AG04449 (cell line): ENCODE results near the gene F10.

Source experiments
- CTCF ChIA-PET: fragments of 350-600 bp; formaldehyde crosslinking; extraction: SDS; loops from one replicate; lab custom pipeline; 2021; ENCODE audit warnings: antibody characterized with exemption; lab: Yijun Ruan, JAX
- POLR2A ChIA-PET: fragments of 400-600, 350-600 bp; formaldehyde crosslinking; extraction: SDS; loops from one replicate; lab custom pipeline; 2020; ENCODE audit warnings: antibody characterized with exemption, inconsistent platforms; lab: Yijun Ruan, JAX
- DNase-seq: peaks from one replicate; pipeline ENCODE4 v3.0.0-alpha.2; 2010; ENCODE audit warnings: low read depth, low spot score
- H3K4me3 ChIP-seq: 2 replicates; pipeline ENCODE4 v1.5.1; 2011; ENCODE audit warnings: low read depth, mild to moderate bottlenecking, control low read depth, low read length
- CTCF ChIP-seq: IDR thresholded peaks from one replicate; pipeline ENCODE4 v1.5.1; 2011; ENCODE audit warnings: mild to moderate bottlenecking, moderate library complexity, low read length, control low read depth, inconsistent platforms; ENCODE audit not compliant: insufficient read depth; ENCODE audit errors: missing control alignments

F10 gene

GRCh38 chr13:113115363-113116205 is 7.0 kb upstream of the F10 start:
- ChIA-PET CTCF (no interaction called here), POLR2A (no interaction called here)
- H3K4me3 ChIP-seq, result no peak overlapping the region
- TF ChIP-seq CTCF, result no peak
- no peak for DNase-seq

- H3K4me3 ChIP-seq, result no peak overlapping the region
- DNase-seq, result no peak
- no peak for TF ChIP-seq CTCF
- ChIA-PET POLR2A (no interaction called here), CTCF (no interaction called here)
These were observed 6.3 kb upstream of the F10 start for GRCh38 chr13:113116206-113116800.

- no peak for TF ChIP-seq CTCF
- ChIA-PET POLR2A (no interaction called here), CTCF (no interaction called here)
- DNase-seq, result no peak
- no peak overlapping the region for H3K4me3 ChIP-seq
These were observed 5.7 kb upstream of the F10 start for GRCh38 chr13:113116871-113117271.

- no peak overlapping the region for H3K4me3 ChIP-seq
- no peak for TF ChIP-seq CTCF
- no peak for DNase-seq
- ChIA-PET CTCF (no interaction called here), POLR2A (no interaction called here)
These were observed 5.2 kb upstream of the F10 start for GRCh38 chr13:113117335-113117872.

- POLR2A ChIA-PET, result no interaction called here
- no peak for DNase-seq
- no peak for TF ChIP-seq CTCF
- H3K4me3 ChIP-seq, result no peak overlapping the region
- CTCF ChIA-PET, result no interaction called here
These were observed 4.7 kb upstream of the F10 start for GRCh38 chr13:113117911-113118260.

GRCh38 chr13:113118261-113119021 is 4.2 kb upstream of the F10 start:
- no peak for DNase-seq
- TF ChIP-seq CTCF, result no peak
- ChIA-PET CTCF (no interaction called here), POLR2A (no interaction called here)
- no peak overlapping the region for H3K4me3 ChIP-seq
